NCI-H69 (cell line): ENCODE measurements around the gene TXNRD1.

Experiments
- DNase-seq: peaks from one replicate; lab custom pipeline; 2025; lab: John Stamatoyannopoulos, UW

Gene TXNRD1

GRCh38 chr12:104280717-104281458 is 65.3 kb downstream of the TXNRD1 start:
- no peak for DNase-seq

- no peak for DNase-seq
Observed at GRCh38 chr12:104281636-104282035, 66.1 kb downstream of the TXNRD1 start.

- no peak for DNase-seq
Observed at GRCh38 chr12:104282109-104282508, 66.5 kb downstream of the TXNRD1 start.

- peak; percentile 83 for DNase-seq
Observed at GRCh38 chr12:104285740-104286515, 70.3 kb downstream of the TXNRD1 start.

GRCh38 chr12:104286516-104287482 is 71.2 kb downstream of the TXNRD1 start:
- peak; percentile 99 for DNase-seq

- DNase-seq, result peak; percentile 96
Observed at GRCh38 chr12:104288635-104289274, 73.2 kb downstream of the TXNRD1 start.

- DNase-seq, result no peak
Observed at GRCh38 chr12:104290320-104290719, 74.7 kb downstream of the TXNRD1 start.

- no peak for DNase-seq
Observed at GRCh38 chr12:104290855-104291254, 75.3 kb downstream of the TXNRD1 start.

GRCh38 chr12:104291867-104292524 is 76.4 kb downstream of the TXNRD1 start:
- peak; percentile 51 for DNase-seq

- DNase-seq, result no peak
Observed at GRCh38 chr12:104292872-104293794, 77.6 kb downstream of the TXNRD1 start.

GRCh38 chr12:104294158-104294859 is 78.7 kb downstream of the TXNRD1 start:
- DNase-seq, result peak; percentile 48

GRCh38 chr12:104294927-104295668 is 79.5 kb downstream of the TXNRD1 start:
- DNase-seq, result no peak

- DNase-seq, result no peak
Observed at GRCh38 chr12:104295954-104296353, 80.4 kb downstream of the TXNRD1 start.

GRCh38 chr12:104296718-104297117 is 81.1 kb downstream of the TXNRD1 start:
- no peak for DNase-seq

GRCh38 chr12:104297477-104298113 is 82.0 kb downstream of the TXNRD1 start:
- no peak for DNase-seq

GRCh38 chr12:104299842-104300481 is 84.4 kb downstream of the TXNRD1 start:
- DNase-seq, result no peak

- DNase-seq, result no peak
Observed at GRCh38 chr12:104303538-104304151, 88.1 kb downstream of the TXNRD1 start, which contains the start of gene EID3. Gene EID3, plus strand, starts transcription at chr12:104303739. Its CDS starts 196 bp downstream, at chr12:104303935.
